ENCODE data around the gene ANKRD31.
"Not testable (repeated sequence)": the region's sequence is repeated elsewhere in the genome, so short reads cannot be mapped to it uniquely, and the experiment has no call there.

GRCh38 chr5:75095956-75096355 lies 140.7 kb downstream of the ANKRD31 start:
- not testable (repeated sequence) for TF ChIP-seq MXD4 (CRISPR knock-in tag; IDR thresholded peaks at IDR 0.05; ENCODE audit: borderline replicate concordance); CTCF (IDR thresholded peaks at IDR 0.05)

All from WTC11 (cell line).